Right cardiac atrium (tissue), 5 donors: ENCODE results near the gene NTHL1. TPM values are rescaled to one million over a fixed set of nuclear protein-coding genes. Genes with fewer than 3 reads are reported as not detected.
A peak's percentile ranks its signal among the peaks of the same experiment; 100 is the strongest.

Experiments
- ATAC-seq, 2 donors: fragments of 200-7000 bp; cut with Tn5 transposase; one replicate each; pipeline versions ENCODE4 v1.8.0 to v1.9.1; 2020; ENCODE audit warnings: moderate library complexity in 2 of 2, mild to moderate bottlenecking in 1 of 2
- DNase-seq, 3 donors: peaks; one replicate each; pipeline ENCODE4 v3.0.0-alpha.2; 2020
- H3K27ac ChIP-seq: one replicate; pipeline ENCODE4 v1.5.1; 2013; ENCODE audit warnings: mild to moderate bottlenecking, low read length, control low read depth, moderate library complexity
- H3K27me3 ChIP-seq: one replicate; pipeline ENCODE4 v1.6.1; 2013; ENCODE audit not compliant: control insufficient read depth, insufficient read depth
- H3K4me1 ChIP-seq: one replicate; pipeline ENCODE4 v1.6.1; 2013; ENCODE audit warnings: low read length; ENCODE audit not compliant: control insufficient read depth, insufficient read depth
- H3K4me3 ChIP-seq: one replicate; pipeline ENCODE4 v1.5.1; 2013; ENCODE audit warnings: low read length, control low read depth
- H3K9me3 ChIP-seq: one replicate; pipeline ENCODE4 v1.6.1; 2013; ENCODE audit warnings: low read length; ENCODE audit not compliant: control insufficient read depth
- WGBS: extraction: QIAGEN DNeasy Blood & Tissue Kit; methylation state at CpG from one replicate; pipeline ENCODE4 v1.1.7; 2013; 5-methylcytosine and 5-hydroxymethylcytosine counted together
- intact Hi-C, 4 donors: fragments of 100-400 bp; cut with DNase I; formaldehyde crosslinking; loops; one replicate each; pipeline versions ENCODE4 v1.11.0 to v1.14.0; 2022 to 2023
- polyA plus RNA-seq: library from polyadenylated mRNA; stranded (reverse); fragments of 200-250 nt; gene quantifications from one replicate; pipeline ENCODE4 v1.2.3, GENCODE V29; 2013
- total RNA-seq, 4 donors: library from RNA; stranded (reverse); fragmentation: NEBNext Ultra II Directional; extraction: Animal tissue kit (Norgen Biotek cat#: 25700); gene quantifications; one replicate each; pipeline ENCODE4 v1.2.1, GENCODE V29; 2021
- donor health status: healthy with polysubstance abuse.
- donor health status: DM: no; HTN: yes; CAD: no.
- donor health status: DM: no; HTN: no; CAD: no.
- donor health status: DM: no; HTN: yes; CAD: no; lungs with severe emphysema.
- donor health status: DM: yes; HTN: yes; CAD: no.

NTHL1 gene
- total and polyA plus RNA-seq, 5 donors, result 4.3 to 21.3 (median 13.4) TPM

DNA sequence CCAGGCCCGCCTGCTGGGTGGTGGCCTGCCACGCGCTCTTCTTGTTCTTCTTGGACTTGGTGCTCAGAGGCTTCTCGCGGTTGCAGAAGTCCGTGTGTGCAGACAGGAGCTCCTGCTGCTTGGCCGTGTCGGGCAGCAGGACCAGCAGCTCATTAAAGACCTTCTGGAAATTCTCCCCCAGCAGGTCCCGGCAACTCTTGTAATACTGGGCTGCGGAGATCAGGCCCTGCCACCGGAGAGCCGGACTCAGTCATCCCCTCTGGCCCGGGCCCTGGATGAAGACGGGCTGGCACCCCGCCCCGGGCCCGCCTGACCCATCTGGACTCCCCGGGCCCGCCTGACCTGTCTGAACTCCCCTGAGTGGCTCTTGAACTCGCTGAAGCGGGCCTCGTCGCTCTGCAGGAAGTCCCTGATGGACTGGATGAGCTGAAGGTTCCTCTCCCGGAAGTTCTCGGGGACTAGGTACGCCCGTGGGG, 49.2 kb downstream of the NTHL1 start:
- ATAC-seq (no peak), DNase-seq (peak in 2 of 3 donors; percentile 50 to 52)
- WGBS, result 93% methylated on average over 27 of the region's 27 CpGs
- intact Hi-C loops, result no loop called here
- peaks cover 2% of the 10 kb centered on the region for H3K4me1 ChIP-seq
- no peaks in the 10 kb centered on the region for H3K9me3 ChIP-seq
- no peak overlapping the region for H3K4me3 ChIP-seq
- H3K27me3 ChIP-seq, result no peaks in the 10 kb centered on the region
- H3K27ac ChIP-seq, result no peak overlapping the region

DNA sequence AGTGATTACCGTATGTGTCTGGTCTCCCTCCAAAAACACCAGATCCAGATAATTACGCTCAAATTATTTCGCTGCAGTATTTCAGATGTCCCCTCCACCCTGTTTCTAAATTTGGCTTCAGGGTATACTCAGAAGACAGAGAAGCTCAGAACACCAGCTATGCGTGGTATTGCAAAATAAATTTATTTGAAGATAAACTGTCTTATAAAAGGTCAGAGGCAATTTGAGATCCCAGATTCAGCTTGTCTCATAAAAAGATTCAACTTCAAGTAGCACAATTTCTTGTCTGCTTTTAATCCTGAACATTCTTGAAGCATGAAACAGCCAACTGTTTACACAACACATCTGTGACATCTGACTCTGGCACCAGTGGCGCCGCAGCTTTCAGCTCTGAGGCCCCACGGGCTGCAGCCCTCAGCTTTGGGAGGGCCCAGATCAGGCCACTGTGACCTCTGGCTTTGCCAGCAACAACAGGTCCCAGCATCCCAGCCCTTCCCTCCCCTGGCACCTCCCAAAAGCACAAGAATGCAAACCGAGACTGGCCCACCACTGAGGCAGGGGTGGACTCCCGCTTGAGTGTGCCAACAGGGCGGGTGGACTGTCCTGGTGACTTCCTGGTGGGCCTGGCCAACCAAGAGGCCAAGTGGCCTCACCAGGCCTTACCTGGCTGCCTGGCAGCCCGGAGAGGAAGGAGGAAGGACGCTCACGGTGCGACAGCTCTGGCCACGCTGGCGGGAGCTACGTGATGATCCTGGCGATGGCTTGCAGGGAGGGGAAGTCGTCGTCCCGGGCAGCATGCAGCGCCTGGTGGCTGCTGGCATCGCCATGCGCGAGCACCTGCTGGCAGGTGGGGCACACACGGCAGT, 49.9 kb downstream of the NTHL1 start:
- H3K27ac ChIP-seq, result no peak overlapping the region
- 80% methylated on average over 26 of the region's 26 CpGs for WGBS
- H3K4me1 ChIP-seq, result peaks cover 2% of the 10 kb centered on the region
- ATAC-seq (peak in 1 of 2 donors; percentile 2), DNase-seq (peak; percentile 51 to 65 (median 56))
- H3K27me3 ChIP-seq, result no peaks in the 10 kb centered on the region
- H3K4me3 ChIP-seq, result no peak overlapping the region
- intact Hi-C loops, result no loop called here
- H3K9me3 ChIP-seq, result no peaks in the 10 kb centered on the region

DNA sequence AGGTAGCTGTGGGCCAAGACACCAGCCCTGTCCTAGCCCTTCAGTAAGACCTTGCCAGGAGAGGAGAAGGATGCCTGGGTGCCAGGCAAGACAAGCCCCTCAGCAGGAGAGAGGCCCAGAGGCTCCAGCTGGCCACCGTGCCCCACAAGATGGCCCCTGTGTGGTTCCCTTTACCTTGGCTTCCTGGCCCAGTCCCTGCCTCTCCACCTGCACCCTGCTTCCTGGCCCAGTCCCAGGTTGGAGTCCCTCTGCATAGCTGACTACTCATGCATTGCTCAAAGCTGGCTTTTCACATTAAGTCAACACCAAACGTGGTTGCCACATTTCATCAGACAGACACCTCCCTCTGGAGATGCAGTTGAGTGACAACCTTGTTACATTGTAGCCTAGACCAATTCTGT, 53.9 kb downstream of the NTHL1 start:
- 57% methylated on average over 2 of the region's 2 CpGs for WGBS

DNA sequence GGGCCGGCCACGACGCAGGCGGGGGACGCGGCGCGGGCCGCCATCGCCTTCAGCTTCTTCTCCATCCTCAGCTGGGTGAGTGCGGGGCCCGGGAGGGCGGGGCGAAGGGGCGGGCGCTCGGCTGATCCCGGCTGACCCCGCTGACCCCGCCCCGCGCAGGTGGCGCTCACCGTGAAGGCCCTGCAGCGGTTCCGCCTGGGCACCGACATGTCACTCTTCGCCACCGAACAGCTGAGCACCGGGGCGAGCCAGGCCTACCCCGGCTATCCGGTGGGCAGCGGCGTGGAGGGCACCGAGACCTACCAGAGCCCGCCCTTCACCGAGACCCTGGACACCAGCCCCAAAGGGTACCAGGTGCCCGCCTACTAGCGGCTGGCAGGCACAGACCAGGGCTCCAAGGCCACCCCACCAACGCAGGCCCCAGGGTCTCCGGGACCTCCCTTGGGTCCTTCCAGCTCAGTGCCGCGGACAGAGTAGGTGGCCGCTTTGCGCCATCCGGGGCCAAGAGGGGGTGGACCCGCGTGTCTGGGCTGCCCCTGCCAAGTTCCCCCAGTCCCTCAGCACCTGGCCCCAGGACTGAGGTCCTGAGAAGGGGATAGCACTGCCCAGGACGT, 54.8 kb downstream of the NTHL1 start:
- Histone ChIP-seq H3K4me3 (no peak overlapping the region), H3K4me1 (peaks cover 1% of the 10 kb centered on the region), H3K27ac (no peak overlapping the region), H3K9me3 (no peaks in the 10 kb centered on the region), H3K27me3 (no peaks in the 10 kb centered on the region)
- DNase-seq (no peak), ATAC-seq (peak; percentile 1 to 2)
- intact Hi-C loops, result no loop called here
- 40% methylated on average over 50 of the region's 50 CpGs for WGBS

More for the DNA sequence above, 53.9 kb downstream of the NTHL1 start:
- ATAC-seq (no peak), DNase-seq (peak in 2 of 3 donors; percentile 47 to 50)
- H3K9me3 ChIP-seq, result no peaks in the 10 kb centered on the region
- no peak overlapping the region for H3K27ac ChIP-seq
- H3K27me3 ChIP-seq, result no peaks in the 10 kb centered on the region
- intact Hi-C loops, result no loop called here
- peaks cover 4% of the 10 kb centered on the region for H3K4me1 ChIP-seq
- H3K4me3 ChIP-seq, result no peak overlapping the region

DNA sequence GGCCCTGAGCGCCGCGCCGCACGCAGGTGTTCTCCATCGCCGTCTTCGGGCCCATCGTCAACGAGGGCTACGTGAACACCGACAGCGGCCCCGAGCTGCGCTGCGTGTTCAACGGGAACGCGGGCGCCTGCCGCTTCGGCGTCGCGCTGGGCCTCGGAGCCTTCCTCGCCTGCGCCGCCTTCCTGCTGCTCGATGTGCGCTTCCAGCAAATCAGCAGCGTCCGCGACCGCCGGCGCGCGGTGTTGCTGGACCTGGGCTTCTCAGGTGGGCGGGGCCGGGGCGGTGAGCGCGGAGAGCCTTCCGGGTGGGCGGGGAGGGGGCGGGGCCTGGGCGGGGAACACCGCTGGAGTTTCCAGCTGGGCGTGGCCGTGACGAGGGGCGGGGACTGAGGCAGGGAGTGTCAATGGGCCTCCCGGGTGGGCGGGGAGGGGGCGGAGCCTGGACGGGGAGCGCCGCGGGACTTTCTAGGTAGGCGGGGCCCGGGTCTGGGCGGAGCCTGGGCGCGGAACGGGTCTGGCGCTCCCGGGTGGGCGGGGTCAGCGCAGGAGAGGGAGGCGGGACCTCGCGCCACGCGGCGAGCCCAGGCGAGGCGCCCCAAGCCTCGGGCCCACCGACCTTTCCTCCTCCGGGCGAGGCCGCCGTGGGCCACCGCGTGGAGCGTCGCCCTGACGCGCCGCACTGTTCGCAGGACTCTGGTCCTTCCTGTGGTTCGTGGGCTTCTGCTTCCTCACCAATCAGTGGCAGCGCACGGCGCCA, 55.5 kb downstream of the NTHL1 start:
- H3K4me1 ChIP-seq, result peaks cover 1% of the 10 kb centered on the region
- peak; percentile 87 to 90 for ATAC-seq
- DNase-seq, result peak; percentile 97 to 99 (median 98)
- intact Hi-C loops, result no loop called here
- H3K27me3 ChIP-seq, result no peaks in the 10 kb centered on the region
- peak overlapping the region; percentile 15 for H3K4me3 ChIP-seq
- no peaks in the 10 kb centered on the region for H3K9me3 ChIP-seq
- H3K27ac ChIP-seq, result no peak overlapping the region
- 3% methylated on average over 93 of the region's 96 CpGs for WGBS

DNA sequence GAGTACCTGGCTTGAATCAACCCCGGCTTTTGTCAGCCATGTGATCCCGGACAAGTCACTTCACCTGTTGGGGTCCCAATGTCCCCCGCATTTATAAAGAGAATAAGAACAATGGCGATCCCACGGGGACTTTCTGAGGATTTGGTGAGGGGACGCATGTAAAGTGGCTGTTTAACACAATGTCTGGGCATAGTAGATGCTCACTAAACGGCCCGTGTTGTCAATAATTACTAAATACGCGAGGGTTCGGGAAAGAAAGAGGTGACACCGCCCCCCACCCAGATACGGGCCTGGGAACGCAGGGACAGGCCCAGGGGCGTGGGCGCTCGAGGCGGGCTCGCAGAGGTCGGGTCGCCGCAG, 56.1 kb downstream of the NTHL1 start:
- peaks cover 1% of the 10 kb centered on the region for H3K4me1 ChIP-seq
- DNase-seq, result no peak
- H3K27me3 ChIP-seq, result no peaks in the 10 kb centered on the region
- peak overlapping the region; percentile 15 for H3K4me3 ChIP-seq
- H3K9me3 ChIP-seq, result no peaks in the 10 kb centered on the region
- 10% methylated on average over 22 of the region's 22 CpGs for WGBS
- ATAC-seq, result peak in 1 of 2 donors; percentile 8
- H3K27ac ChIP-seq, result no peak overlapping the region
- intact Hi-C loops, result no loop called here

DNA sequence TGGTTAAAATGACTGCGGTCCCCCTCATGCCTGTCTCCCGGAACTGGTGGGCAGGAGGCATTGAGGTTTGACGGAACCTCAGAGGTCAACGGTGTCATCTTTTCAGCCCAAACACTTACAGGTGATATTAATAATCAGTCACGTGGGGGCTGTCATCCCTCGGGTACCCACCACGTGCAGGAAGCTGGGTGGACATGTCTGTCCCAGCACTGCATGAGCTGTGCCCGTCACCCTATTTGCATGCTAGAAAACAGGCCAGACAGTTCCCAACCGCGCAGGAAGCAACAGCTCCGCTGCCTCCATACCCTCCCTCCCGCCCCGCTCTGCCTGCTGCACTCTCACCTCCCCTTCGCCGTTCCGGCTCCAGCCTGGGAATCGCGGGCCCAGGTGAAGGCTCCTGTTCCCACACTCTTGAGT, 56.5 kb downstream of the NTHL1 start:
- Histone ChIP-seq H3K9me3 (no peaks in the 10 kb centered on the region), H3K27ac (no peak overlapping the region), H3K27me3 (no peaks in the 10 kb centered on the region), H3K4me3 (no peak overlapping the region), H3K4me1 (peaks cover 1% of the 10 kb centered on the region)
- WGBS, result 3% methylated on average over 18 of the region's 18 CpGs
- intact Hi-C loops, result no loop called here
- ATAC-seq, result peak in 1 of 2 donors; percentile 1
- peak in 1 of 3 donors; percentile 64 for DNase-seq

DNA sequence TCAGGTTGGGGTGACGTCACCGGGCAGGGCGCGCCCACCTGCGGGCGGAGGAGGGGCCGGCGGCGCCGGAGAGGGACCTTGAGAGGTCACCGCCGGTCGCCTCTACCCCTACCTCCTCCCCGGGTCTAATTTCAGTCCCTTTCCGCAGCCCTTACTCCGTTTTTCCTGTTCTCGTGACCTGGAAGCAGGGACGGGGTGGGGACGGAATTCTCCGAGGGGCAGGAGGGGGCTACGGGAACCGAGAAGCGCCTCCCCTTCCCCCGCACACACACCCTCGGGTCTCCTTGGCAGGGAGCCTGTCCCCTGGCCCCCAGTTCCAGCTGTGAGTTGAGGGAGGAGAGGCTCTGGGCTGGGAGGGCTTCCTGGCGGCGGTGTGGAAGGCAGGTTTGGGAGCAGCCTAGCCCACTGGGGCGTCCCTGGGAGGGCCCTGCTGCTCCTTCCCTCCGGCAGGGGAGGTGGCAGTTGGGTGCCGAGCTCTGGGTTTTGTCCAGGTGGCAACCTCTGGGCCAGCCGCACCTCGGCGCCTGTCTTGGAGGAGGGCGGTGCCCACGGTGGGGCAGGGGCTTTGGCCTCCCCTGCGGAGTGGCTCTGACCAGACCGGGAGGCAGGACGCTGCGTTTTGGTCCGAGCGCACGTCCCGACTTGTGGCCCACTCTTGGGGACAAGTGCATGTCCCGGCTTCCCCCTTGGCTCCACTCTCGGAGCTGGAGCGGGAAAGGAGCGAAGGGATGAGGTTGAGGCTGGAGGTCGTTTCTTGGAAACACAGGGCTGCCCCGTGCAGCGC, 57.1 kb downstream of the NTHL1 start:
- Histone ChIP-seq H3K27me3 (no peaks in the 10 kb centered on the region), H3K4me1 (peaks cover 1% of the 10 kb centered on the region), H3K27ac (no peak overlapping the region), H3K4me3 (peak overlapping the region; percentile 32), H3K9me3 (no peaks in the 10 kb centered on the region)
- DNase-seq (no peak), ATAC-seq (no peak)
- 2% methylated on average over 50 of the region's 50 CpGs for WGBS
- intact Hi-C loops, result no loop called here

DNA sequence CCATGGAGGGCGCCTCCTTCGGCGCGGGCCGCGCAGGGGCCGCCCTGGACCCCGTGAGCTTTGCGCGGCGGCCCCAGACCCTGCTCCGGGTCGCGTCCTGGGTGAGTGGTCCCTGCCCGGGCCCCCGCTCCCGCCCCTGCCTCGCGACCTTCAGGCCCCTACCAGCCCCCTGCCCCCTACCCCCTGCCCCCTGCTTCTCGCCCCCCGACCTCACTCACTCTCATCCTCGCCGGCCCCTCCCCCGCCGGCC, 57.6 kb downstream of the NTHL1 start:
- WGBS, result under 1% methylated on average over 24 of the region's 25 CpGs
- peaks cover 4% of the 10 kb centered on the region for H3K4me1 ChIP-seq
- H3K4me3 ChIP-seq, result peak overlapping the region; percentile 32
- DNase-seq (no peak), ATAC-seq (no peak)
- H3K9me3 ChIP-seq, result no peaks in the 10 kb centered on the region
- no peaks in the 10 kb centered on the region for H3K27me3 ChIP-seq
- intact Hi-C loops, result no loop called here
- no peak overlapping the region for H3K27ac ChIP-seq
